ENCODE data around the gene PIKFYVE.

DNA sequence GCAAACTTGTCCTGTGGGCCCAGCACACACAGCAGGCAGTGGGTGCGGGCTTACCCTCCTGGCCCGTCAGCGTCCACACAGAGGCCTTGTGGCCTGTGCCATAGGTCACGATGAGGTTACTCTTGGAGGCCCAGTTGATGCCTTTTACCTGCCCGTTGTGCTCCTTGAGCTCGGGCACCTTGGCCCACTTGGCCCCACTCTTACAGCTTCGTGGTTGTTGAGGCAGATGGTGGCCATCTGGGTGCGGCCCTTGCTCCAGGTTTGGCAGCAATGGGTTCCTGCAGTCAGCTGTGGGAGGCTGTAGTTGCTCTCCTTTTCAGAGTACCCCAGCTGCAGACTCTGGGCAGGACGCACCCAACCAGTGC lies 95.0 kb downstream of the PIKFYVE start:
- TF ChIP-seq EZH2phosphoT487 (IDR thresholded peaks at IDR 0.05; ENCODE audit: low read depth): no peak
- TF ChIP-seq, protein P1, sequence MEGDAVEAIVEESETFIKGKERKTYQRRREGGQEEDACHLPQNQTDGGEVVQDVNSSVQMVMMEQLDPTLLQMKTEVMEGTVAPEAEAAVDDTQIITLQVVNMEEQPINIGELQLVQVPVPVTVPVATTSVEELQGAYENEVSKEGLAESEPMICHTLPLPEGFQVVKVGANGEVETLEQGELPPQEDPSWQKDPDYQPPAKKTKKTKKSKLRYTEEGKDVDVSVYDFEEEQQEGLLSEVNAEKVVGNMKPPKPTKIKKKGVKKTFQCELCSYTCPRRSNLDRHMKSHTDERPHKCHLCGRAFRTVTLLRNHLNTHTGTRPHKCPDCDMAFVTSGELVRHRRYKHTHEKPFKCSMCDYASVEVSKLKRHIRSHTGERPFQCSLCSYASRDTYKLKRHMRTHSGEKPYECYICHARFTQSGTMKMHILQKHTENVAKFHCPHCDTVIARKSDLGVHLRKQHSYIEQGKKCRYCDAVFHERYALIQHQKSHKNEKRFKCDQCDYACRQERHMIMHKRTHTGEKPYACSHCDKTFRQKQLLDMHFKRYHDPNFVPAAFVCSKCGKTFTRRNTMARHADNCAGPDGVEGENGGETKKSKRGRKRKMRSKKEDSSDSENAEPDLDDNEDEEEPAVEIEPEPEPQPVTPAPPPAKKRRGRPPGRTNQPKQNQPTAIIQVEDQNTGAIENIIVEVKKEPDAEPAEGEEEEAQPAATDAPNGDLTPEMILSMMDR (IDR thresholded peaks at IDR 0.05; ENCODE audit: low read depth, low read length): no peak

Measured in OCI-LY3 (cell line).